Karpas-422 (cell line): Measurements from ENCODE around the gene ADPRHL1. TPM values are rescaled to one million over a fixed set of nuclear protein-coding genes. Genes with fewer than 3 reads are reported as not detected.

Source experiments
- DNase-seq: peaks from one replicate; pipeline ENCODE4 v3.0.0-alpha.2; 2015
- H2AFZ ChIP-seq: fragments of 200-600 bp; sonication (generic); 2 replicates; pipeline ENCODE4 v1.6.1; 2014; ENCODE audit warnings: antibody characterized with exemption, low read length, mixed read lengths
- H3K27ac ChIP-seq: fragments of 200-600 bp; sonication (generic); 2 replicates; pipeline ENCODE4 v1.5.1; 2014; ENCODE audit warnings: mild to moderate bottlenecking, low read length, moderate library complexity
- H3K27me3 ChIP-seq: fragments of 200-600 bp; sonication (generic); 2 replicates; pipeline ENCODE4 v1.6.1; 2014; ENCODE audit warnings: low read length, mixed read lengths
- H3K36me3 ChIP-seq: fragments of 200-600 bp; sonication (generic); 2 replicates; pipeline ENCODE4 v1.6.1; 2014; ENCODE audit warnings: low read length, mixed read lengths; ENCODE audit not compliant: insufficient read depth
- H3K4me1 ChIP-seq: fragments of 200-600 bp; sonication (generic); 2 replicates; pipeline ENCODE4 v1.6.1; 2014; ENCODE audit warnings: mild to moderate bottlenecking, low read length, mixed read lengths
- H3K4me2 ChIP-seq: fragments of 200-600 bp; sonication (generic); 2 replicates; pipeline ENCODE4 v1.6.1; 2014; ENCODE audit warnings: low read length, low read depth, mild to moderate bottlenecking; ENCODE audit not compliant: poor library complexity, severe bottlenecking
- H3K4me3 ChIP-seq: fragments of 200-600 bp; sonication (generic); 2 replicates; pipeline ENCODE4 v1.5.1; 2014; ENCODE audit warnings: mild to moderate bottlenecking, antibody characterized with exemption, low read length, mixed read lengths
- H3K79me2 ChIP-seq: fragments of 200-600 bp; sonication (generic); 2 replicates; pipeline ENCODE4 v1.6.1; 2014; ENCODE audit warnings: mild to moderate bottlenecking, low read length, mixed read lengths
- H3K9ac ChIP-seq: fragments of 200-600 bp; sonication (generic); 2 replicates; pipeline ENCODE4 v1.6.0; 2014; ENCODE audit warnings: low read length
- H3K9me2 ChIP-seq: fragments of 200-600 bp; sonication (generic), shearing (Covaris generic); replicated peaks from 2 replicates; pipeline ENCODE4 v1.6.0; 2014; ENCODE audit warnings: mild to moderate bottlenecking, low read length, moderate library complexity; ENCODE audit not compliant: insufficient read depth
- H3K9me3 ChIP-seq: fragments of 300-700, 200-600 bp; sonication (generic); 2 replicates; pipeline ENCODE4 v1.6.1; 2014; ENCODE audit warnings: low read length, mixed read lengths
- H4K20me1 ChIP-seq: fragments of 200-600 bp; sonication (generic); 2 replicates; pipeline ENCODE4 v1.6.1; 2014; ENCODE audit warnings: mild to moderate bottlenecking, antibody characterized with exemption, low read length, low read depth; ENCODE audit not compliant: insufficient read depth
- total RNA-seq: library from RNA; depleted of rRNA; stranded (reverse); fragments of >200 nt; shearing (Covaris generic); gene quantifications from 2 replicates; pipeline ENCODE4 v1.2.3, GENCODE V29; 2014; ENCODE audit warnings: low replicate concordance

ADPRHL1 gene
- total RNA-seq, 1 experiment from 2014 or later = 10.2 TPM

- Histone ChIP-seq H3K4me1 (no peaks in the 10 kb centered on the region), H3K27me3 (no peaks in the 10 kb centered on the region), H3K36me3 (no peaks in the 10 kb centered on the region), H3K4me3 (no peak overlapping the region), H4K20me1 (no peaks in the 10 kb centered on the region), H3K9me2 (no peaks in the 10 kb centered on the region), H3K4me2 (no peak overlapping the region), H2AFZ (no peak overlapping the region), H3K9ac (no peak overlapping the region), H3K27ac (no peak overlapping the region), H3K79me2 (no peaks in the 10 kb centered on the region), H3K9me3 (no peaks in the 10 kb centered on the region)
- no peak for DNase-seq
Observed at GRCh38 chr13:113365583-113365970, 87.7 kb downstream of the ADPRHL1 start.

- Histone ChIP-seq H3K36me3 (no peaks in the 10 kb centered on the region), H4K20me1 (no peaks in the 10 kb centered on the region), H3K4me2 (no peak overlapping the region), H3K4me3 (no peak overlapping the region), H3K9me3 (no peaks in the 10 kb centered on the region), H2AFZ (no peak overlapping the region), H3K27me3 (no peaks in the 10 kb centered on the region), H3K79me2 (no peaks in the 10 kb centered on the region), H3K27ac (no peak overlapping the region), H3K9me2 (no peaks in the 10 kb centered on the region), H3K4me1 (no peaks in the 10 kb centered on the region), H3K9ac (no peak overlapping the region)
- no peak for DNase-seq
Observed at GRCh38 chr13:113364901-113365582, 88.2 kb downstream of the ADPRHL1 start.

- DNase-seq = no peak
- Histone ChIP-seq H4K20me1 (no peaks in the 10 kb centered on the region), H3K4me2 (no peak overlapping the region), H3K9me3 (no peaks in the 10 kb centered on the region), H3K4me1 (no peaks in the 10 kb centered on the region), H2AFZ (no peak overlapping the region), H3K27me3 (no peaks in the 10 kb centered on the region), H3K9me2 (no peaks in the 10 kb centered on the region), H3K9ac (no peak overlapping the region), H3K27ac (no peak overlapping the region), H3K36me3 (no peaks in the 10 kb centered on the region), H3K4me3 (no peak overlapping the region), H3K79me2 (no peaks in the 10 kb centered on the region)
Observed at GRCh38 chr13:113364311-113364889, 88.9 kb downstream of the ADPRHL1 start.

- Histone ChIP-seq H3K27me3 (no peaks in the 10 kb centered on the region), H3K9me2 (no peaks in the 10 kb centered on the region), H4K20me1 (no peaks in the 10 kb centered on the region), H3K79me2 (no peaks in the 10 kb centered on the region), H3K4me2 (no peak overlapping the region), H3K4me3 (no peak overlapping the region), H3K9me3 (no peaks in the 10 kb centered on the region), H3K27ac (no peak overlapping the region), H3K4me1 (no peaks in the 10 kb centered on the region), H3K9ac (no peak overlapping the region), H2AFZ (no peak overlapping the region), H3K36me3 (no peaks in the 10 kb centered on the region)
- DNase-seq = no peak
Observed at GRCh38 chr13:113361406-113361805, 91.9 kb downstream of the ADPRHL1 start.

GRCh38 chr13:113360446-113360845 lies 92.8 kb downstream of the ADPRHL1 start:
- Histone ChIP-seq H3K9ac (no peak overlapping the region), H3K4me3 (no peak overlapping the region), H3K9me2 (no peaks in the 10 kb centered on the region), H3K27ac (no peak overlapping the region), H3K27me3 (no peaks in the 10 kb centered on the region), H3K36me3 (no peaks in the 10 kb centered on the region), H4K20me1 (no peaks in the 10 kb centered on the region), H3K9me3 (no peaks in the 10 kb centered on the region), H3K79me2 (no peaks in the 10 kb centered on the region), H3K4me2 (no peak overlapping the region), H2AFZ (no peak overlapping the region), H3K4me1 (no peaks in the 10 kb centered on the region)
- no peak for DNase-seq

GRCh38 chr13:113359571-113359970 lies 93.7 kb downstream of the ADPRHL1 start:
- Histone ChIP-seq H3K9me3 (no peaks in the 10 kb centered on the region), H2AFZ (no peak overlapping the region), H3K27ac (no peak overlapping the region), H3K27me3 (no peaks in the 10 kb centered on the region), H3K4me1 (no peaks in the 10 kb centered on the region), H3K4me3 (no peak overlapping the region), H3K79me2 (no peaks in the 10 kb centered on the region), H3K9me2 (no peaks in the 10 kb centered on the region), H3K36me3 (no peaks in the 10 kb centered on the region), H4K20me1 (no peaks in the 10 kb centered on the region), H3K4me2 (no peak overlapping the region), H3K9ac (no peak overlapping the region)
- no peak for DNase-seq

- Histone ChIP-seq H3K9ac (no peak overlapping the region), H3K27me3 (no peaks in the 10 kb centered on the region), H3K79me2 (no peaks in the 10 kb centered on the region), H3K4me1 (no peaks in the 10 kb centered on the region), H3K4me2 (no peak overlapping the region), H4K20me1 (no peaks in the 10 kb centered on the region), H2AFZ (no peak overlapping the region), H3K27ac (no peak overlapping the region), H3K9me2 (no peaks in the 10 kb centered on the region), H3K9me3 (no peaks in the 10 kb centered on the region), H3K36me3 (no peaks in the 10 kb centered on the region), H3K4me3 (no peak overlapping the region)
- DNase-seq = no peak
Observed at GRCh38 chr13:113358653-113359190, 94.6 kb downstream of the ADPRHL1 start.

GRCh38 chr13:113357529-113357928 lies 95.8 kb downstream of the ADPRHL1 start:
- no peak overlapping the region for H3K27ac ChIP-seq
- no peaks in the 10 kb centered on the region for H4K20me1 ChIP-seq
- H3K9me2 ChIP-seq = no peaks in the 10 kb centered on the region
- H3K4me1 ChIP-seq = no peaks in the 10 kb centered on the region
- H2AFZ ChIP-seq = no peak overlapping the region
- no peaks in the 10 kb centered on the region for H3K36me3 ChIP-seq
- H3K4me3 ChIP-seq = no peak overlapping the region
- no peak overlapping the region for H3K9ac ChIP-seq
- H3K4me2 ChIP-seq = no peak overlapping the region
- no peaks in the 10 kb centered on the region for H3K27me3 ChIP-seq
- H3K9me3 ChIP-seq = no peaks in the 10 kb centered on the region
- no peaks in the 10 kb centered on the region for H3K79me2 ChIP-seq
- no peak for DNase-seq
